ENCODE measurements around the gene ZFHX3.
"Not testable (repeated sequence)": the region's sequence is repeated elsewhere in the genome, so short reads cannot be mapped to it uniquely, and the experiment has no call there.

Gene ZFHX3

DNA sequence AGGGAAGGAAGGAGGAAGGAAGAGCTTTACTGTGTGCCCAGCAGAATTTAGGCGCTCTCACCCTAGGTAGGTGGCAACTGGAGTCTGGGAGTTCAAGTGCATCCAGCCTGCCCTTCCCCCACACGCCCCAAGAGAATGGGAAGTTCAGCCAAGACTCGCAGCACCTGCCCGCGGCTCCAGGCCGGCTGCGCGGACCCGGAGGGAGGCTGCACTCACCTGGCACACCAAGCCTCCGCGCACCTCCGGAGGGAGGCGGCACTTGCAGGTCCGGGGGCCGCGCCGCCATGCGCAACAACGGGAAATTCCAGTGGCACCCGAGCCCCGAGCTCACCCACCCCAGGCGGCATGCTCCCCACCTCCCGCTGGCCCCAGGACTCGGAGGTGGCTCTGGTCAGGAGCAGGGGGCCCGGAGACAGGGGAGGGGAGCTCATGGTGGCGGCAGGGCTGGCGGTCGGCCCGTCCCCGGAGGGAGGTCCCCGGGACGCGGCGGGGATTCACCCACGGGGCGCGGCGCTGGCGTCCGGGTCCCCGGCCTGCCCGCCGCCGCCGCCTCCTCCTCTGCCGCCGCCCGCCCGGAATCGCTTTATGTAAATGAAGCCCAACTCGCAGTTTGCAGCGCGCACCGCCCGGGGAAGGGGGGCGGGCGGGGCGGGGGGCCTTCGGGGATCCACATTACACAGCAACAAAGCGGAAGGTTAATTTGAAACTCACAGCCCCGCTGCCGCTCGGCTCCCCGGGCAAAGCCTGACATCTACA lies at the start of gene ZFHX3:
Gene ZFHX3, minus strand, starts transcription at position 593 of the 756 bp plus-strand sequence. CDS start 87,983 bp downstream, outside the sequence.
- DNase-seq (ENCODE audit: low read depth in 2 of 2, low spot score in 1 of 2), result no peak

DNA sequence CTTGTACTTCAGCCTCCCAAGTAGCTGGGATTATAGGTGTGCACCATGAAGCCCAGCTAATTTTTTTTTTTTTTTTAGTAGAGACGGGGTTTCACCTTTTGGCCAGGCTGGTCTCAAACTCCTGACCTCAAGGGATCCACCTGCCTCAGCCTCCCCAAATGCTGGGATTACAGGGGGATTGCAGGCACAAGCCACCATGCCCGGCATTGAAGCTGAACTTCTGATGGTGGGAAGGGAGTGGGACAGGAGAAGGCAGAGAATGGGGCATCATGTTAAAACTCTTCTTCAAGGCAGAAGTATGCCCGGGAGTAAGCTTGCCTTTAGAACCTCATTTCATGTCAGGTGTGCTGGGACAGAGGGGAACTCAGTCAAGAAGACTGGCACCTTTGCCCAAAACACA lies 48.6 kb upstream of the ZFHX3 start:
- no peak for DNase-seq (ENCODE audit: low read depth in 2 of 2, low spot score in 1 of 2)

- DNase-seq (ENCODE audit: low read depth in 2 of 2, low spot score in 1 of 2), result no peak
Observed at GRCh38 chr16:73095885-73096421, 48.0 kb upstream of the ZFHX3 start.

- DNase-seq (ENCODE audit: low read depth in 2 of 2, low spot score in 1 of 2), result no peak
Observed at GRCh38 chr16:73095142-73095820, 47.4 kb upstream of the ZFHX3 start.

DNA sequence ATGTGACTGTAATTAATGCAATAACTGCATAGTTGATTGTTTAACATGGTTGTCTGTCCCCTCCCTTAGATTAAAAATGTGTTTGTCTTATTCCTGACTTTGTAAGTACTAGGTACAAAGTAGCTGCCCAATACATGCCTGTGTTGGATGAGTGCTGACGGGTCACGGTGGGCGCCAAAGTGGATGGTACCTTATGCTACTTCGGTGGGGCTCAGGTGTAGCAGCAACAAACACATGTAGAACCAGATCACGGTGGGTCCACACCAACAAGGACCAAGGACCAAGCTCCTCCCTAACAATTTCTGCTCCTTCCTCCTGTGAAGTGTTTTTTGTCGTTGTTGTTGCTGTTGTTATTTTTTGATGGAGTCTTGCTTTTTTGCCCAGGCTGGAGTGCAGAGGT lies 46.4 kb upstream of the ZFHX3 start:
- DNase-seq (ENCODE audit: low read depth in 2 of 2, low spot score in 1 of 2), result no peak

DNA sequence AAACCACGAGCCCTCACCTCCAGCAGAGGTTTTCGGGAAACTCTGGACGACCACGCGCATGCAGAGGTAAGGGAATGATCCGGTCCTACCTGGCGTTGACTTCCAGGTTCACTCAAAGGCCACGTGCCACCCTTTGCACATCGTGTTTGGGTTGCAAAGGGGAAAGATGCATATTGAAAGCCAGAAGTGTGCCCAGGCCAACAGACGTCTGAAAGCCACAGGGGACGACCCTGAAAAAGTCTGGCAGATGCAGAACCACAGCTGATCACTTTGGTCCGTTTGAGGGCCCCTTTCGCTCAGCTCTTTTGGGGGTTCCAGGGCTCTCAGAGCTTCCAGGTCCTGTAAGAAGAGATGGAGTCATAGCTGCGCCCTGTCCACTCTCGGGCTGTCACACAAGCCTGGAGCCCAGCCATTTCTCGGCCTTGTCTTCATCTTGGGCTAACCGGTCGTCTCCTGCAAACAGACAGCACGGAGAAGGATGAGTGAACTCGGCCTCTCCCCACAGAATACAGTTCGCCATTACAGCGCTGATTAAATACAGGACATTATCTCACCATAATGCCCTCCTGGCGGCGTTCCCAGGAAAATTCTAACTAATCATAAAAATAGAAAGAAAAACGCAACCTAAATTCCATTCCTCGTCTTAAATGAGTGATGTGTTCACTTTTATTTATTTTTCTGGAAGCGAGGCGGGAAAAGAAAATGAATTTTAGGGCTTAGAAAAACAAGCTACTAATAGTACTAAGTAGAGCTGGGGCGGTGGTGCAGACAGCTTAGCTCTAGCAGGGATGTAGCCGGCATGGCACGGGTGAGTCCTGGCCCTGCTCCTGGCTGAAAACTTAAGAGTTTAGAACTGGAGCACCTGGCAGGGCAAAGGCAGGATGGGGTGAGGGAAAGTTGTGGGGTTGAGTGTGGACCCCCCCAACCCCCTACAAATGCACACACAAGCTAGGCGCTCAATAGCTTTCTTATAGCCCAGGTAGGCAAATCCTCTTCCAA lies 45.5 kb upstream of the ZFHX3 start:
- no peak for DNase-seq (ENCODE audit: low read depth in 2 of 2, low spot score in 1 of 2)

GRCh38 chr16:73092236-73092781 lies 44.4 kb upstream of the ZFHX3 start:
- no peak for DNase-seq (ENCODE audit: low read depth in 2 of 2, low spot score in 1 of 2)

DNA sequence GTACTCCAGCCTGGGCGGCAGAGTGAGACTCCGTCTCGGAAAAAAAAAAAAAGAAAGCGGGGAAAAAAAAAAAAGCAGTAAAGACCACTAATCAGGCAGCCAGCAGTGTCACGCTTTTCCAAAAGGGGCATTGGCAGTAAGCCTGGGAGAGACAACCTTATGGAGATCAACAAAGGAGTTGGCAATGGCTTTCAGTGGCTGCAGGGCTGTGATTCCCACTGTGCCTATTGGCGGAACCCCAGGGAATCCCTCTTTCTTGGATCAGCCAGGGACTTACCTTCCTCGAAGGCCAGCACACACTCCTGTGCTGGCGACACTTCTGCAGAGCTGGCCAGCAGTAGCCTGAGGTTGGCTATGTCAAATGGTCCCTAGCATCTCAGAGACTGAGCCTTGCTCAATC lies 43.2 kb upstream of the ZFHX3 start:
- DNase-seq (ENCODE audit: low read depth in 2 of 2, low spot score in 1 of 2), result no peak

GRCh38 chr16:73089420-73089819 lies 41.5 kb upstream of the ZFHX3 start:
- no peak for DNase-seq (ENCODE audit: low read depth in 2 of 2, low spot score in 1 of 2)

DNA sequence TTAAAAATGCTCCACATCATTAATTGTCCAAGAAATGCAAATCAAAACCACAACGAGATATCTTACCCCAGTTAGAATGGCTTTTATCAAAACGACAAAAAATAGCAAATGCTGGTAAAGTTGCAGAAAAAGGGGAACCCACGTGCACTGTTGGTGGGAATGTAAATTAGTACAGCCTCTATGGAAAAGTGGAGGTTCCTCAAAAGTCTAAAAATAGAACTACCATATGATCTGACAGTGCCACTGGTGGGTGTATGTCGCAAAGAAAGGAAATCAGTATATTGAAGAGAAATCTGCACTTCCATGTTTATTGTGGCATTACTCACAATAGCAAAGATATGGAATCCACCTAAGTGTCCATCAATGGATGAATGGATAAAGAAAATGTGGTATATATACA lies 38.2 kb upstream of the ZFHX3 start:
- no peak for DNase-seq (ENCODE audit: low read depth in 2 of 2, low spot score in 1 of 2)

GRCh38 chr16:73083271-73083670 lies 35.3 kb upstream of the ZFHX3 start:
- no peak for DNase-seq (ENCODE audit: low read depth in 2 of 2, low spot score in 1 of 2)

DNA sequence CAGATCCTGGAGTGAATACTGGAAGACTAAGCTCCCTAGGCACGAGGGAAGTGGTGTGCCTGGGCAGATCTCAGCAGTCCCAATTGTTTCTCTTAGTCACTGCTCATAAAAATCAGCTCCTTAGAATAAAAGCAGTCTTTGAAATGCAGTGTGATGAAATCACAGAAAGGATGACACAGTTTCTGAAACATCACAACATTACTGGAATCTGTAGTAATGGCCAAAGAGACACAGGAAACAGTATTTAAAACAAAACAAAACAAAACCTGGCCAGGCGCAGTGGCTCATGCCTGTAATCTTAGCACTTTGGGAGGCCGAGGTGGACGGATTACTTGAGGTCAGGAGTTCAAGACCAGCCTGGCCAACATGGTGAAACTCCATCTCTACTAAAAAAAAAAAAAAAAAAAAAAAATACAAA lies 34.7 kb upstream of the ZFHX3 start:
- not testable (repeated sequence) for DNase-seq (ENCODE audit: low read depth in 2 of 2, low spot score in 1 of 2)

DNA sequence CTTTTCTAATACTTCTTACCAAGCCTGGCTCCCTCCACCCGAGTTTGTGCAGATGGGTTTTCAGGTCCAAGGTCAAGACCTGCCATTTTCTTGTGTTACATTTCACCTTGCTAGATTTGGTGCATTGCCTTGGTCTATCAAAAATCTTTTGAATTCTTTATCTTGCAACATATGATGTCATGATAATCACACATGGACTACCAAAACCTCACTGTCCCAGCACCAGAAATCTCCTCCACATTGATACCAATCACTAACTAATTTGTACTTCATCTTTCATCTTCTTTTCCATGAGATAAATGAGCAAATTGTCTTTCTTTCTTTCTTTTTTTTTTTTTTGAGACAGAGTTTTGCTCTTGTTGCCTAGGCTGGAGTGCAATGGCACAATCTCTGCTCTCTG lies 33.0 kb upstream of the ZFHX3 start:
- no peak for DNase-seq (ENCODE audit: low read depth in 2 of 2, low spot score in 1 of 2)

DNA sequence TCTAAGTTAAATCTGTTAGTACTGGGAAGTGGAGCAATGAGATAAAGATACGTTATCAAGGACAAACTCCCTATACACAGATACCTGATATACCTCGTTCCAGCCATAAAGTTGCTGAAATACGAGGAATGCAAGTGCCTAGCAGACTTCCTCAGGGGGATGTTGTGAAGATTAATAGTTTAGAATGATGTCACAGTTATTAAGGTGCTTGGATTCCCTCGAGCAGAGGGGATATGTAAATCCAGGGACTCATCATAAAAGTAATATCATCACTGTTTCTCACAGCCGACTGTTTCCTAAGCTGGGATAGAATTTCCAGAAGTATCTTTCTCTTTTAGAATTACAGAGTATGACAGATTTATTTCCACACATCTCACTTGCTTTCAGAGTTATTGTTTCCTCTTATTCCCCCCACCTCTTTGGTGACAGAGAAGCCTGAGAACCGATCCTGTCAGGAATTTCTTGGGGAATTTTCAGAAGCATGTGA lies 28.4 kb upstream of the ZFHX3 start:
- no peak for DNase-seq (ENCODE audit: low read depth in 2 of 2, low spot score in 1 of 2)

- DNase-seq (ENCODE audit: low read depth in 2 of 2, low spot score in 1 of 2), result no peak
Observed at GRCh38 chr16:73074382-73074781, 26.5 kb upstream of the ZFHX3 start.

DNA sequence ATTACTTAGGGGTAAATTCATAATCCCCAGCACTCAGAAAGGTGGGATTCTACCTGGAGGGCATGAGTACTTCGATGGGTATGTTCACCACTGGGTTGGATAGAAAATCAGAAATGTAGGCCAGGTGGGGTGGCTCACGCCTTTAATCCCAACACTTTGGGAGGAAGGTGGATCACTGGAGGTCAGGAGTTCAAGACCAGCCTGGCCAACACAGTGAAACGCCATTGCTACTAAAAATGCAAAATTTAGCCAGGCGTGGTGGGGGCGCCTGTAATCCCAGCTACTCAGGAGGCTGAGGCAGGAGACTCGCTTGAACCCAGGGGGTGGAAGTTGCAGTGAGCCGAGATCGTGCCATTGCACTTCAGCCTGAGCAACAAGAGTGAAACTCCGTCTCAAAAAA lies 24.1 kb upstream of the ZFHX3 start:
- not testable (repeated sequence) for DNase-seq (ENCODE audit: low read depth in 2 of 2, low spot score in 1 of 2)

- DNase-seq (ENCODE audit: low read depth in 2 of 2, low spot score in 1 of 2), result no peak
Observed at GRCh38 chr16:73071131-73071940, 23.4 kb upstream of the ZFHX3 start.

DNA sequence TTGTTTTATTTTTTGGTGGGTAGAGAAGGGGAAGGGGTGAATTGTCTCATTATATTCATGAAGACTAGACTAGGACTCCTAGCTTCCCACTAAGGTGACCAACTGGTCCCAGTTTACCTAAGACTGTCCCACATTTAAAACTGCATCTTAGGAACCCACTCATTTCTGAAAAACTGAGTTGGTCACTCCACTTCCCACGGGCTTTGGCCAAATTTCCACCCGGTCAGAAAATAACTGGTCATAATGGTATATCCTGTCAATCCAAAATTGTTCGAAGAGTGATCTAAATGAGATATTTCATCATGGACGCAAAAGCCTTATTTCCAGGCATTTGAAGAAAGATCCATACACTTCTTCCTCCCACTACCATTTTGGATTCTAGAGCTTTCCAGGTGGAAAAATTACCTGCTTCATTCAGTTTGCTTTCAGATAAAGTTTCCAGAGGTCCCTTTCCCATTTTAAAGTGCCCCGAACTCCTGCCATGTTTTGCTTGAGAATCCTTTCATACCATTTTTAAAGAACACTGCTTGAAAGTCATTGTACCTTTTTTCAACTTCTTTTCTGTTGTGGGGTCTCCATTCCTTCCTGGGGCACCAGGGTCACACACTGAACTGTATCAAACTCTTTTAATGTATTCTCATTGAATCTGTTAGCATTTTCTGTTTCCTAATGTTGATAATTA lies 21.8 kb upstream of the ZFHX3 start:
- DNase-seq (ENCODE audit: low read depth in 2 of 2, low spot score in 1 of 2), result no peak

All from stimulated activated CD8-positive, alpha-beta memory T cell treated with anti-CD3 and anti-CD28 coated beads, Interleukin-4, amount 100 ng/mL, for 4 hours (primary cell).